ENCODE results near the gene IGFBP7. TPM values are rescaled to one million over a fixed set of nuclear protein-coding genes. Genes with fewer than 3 reads are reported as not detected.

IGFBP7 gene
- total RNA-seq, 1 donor from 2014 or later: 716 TPM

- H3K36me3 ChIP-seq: no peaks in the 10 kb centered on the region
- no peak overlapping the region for H3K4me3 ChIP-seq
- TF ChIP-seq POLR2A (IDR thresholded peaks at IDR 0.05) (no peak), POLR2AphosphoS5 (IDR thresholded peaks at IDR 0.05; ENCODE audit: insufficient read depth in 1 of 2, low read depth in 1 of 2) (no peak), CTCF (IDR thresholded peaks at IDR 0.05) (no peak)
- peaks cover 58% of the 10 kb centered on the region for H3K4me1 ChIP-seq
- no peaks in the 10 kb centered on the region for H3K9me3 ChIP-seq
- intact Hi-C loops (cut with DNase I): no loop called here
- peak overlapping the region; percentile 10 for H3K27ac ChIP-seq
- no peak for DNase-seq (ENCODE audit: extremely low spot score in 2 of 2)
- no peaks in the 10 kb centered on the region for H3K27me3 ChIP-seq
Measured at GRCh38 chr4:57095245-57095644, 14.9 kb downstream of the IGFBP7 start.

GRCh38 chr4:57094832-57095223 lies 15.4 kb downstream of the IGFBP7 start:
- H3K4me3 ChIP-seq: no peak overlapping the region
- H3K36me3 ChIP-seq: no peaks in the 10 kb centered on the region
- H3K27ac ChIP-seq: peak overlapping the region; percentile 10
- TF ChIP-seq CTCF (IDR thresholded peaks at IDR 0.05): no peak
- no peak for TF ChIP-seq POLR2AphosphoS5 (IDR thresholded peaks at IDR 0.05; ENCODE audit: insufficient read depth in 1 of 2, low read depth in 1 of 2)
- no peak for TF ChIP-seq POLR2A (IDR thresholded peaks at IDR 0.05)
- no peaks in the 10 kb centered on the region for H3K9me3 ChIP-seq
- intact Hi-C loops (cut with DNase I): no loop called here
- no peaks in the 10 kb centered on the region for H3K27me3 ChIP-seq
- peaks cover 56% of the 10 kb centered on the region for H3K4me1 ChIP-seq
- DNase-seq (ENCODE audit: extremely low spot score in 2 of 2): no peak

GRCh38 chr4:57093845-57094831 lies 16.0 kb downstream of the IGFBP7 start:
- Histone ChIP-seq H3K27me3 (no peaks in the 10 kb centered on the region), H3K27ac (peak overlapping the region; percentile 10), H3K4me3 (no peak overlapping the region), H3K9me3 (no peaks in the 10 kb centered on the region), H3K4me1 (peaks cover 50% of the 10 kb centered on the region), H3K36me3 (no peaks in the 10 kb centered on the region)
- TF ChIP-seq POLR2AphosphoS5 (IDR thresholded peaks at IDR 0.05; ENCODE audit: insufficient read depth in 1 of 2, low read depth in 1 of 2) (no peak), POLR2A (IDR thresholded peaks at IDR 0.05) (no peak), CTCF (IDR thresholded peaks at IDR 0.05) (no peak)
- no peak for DNase-seq (ENCODE audit: extremely low spot score in 2 of 2)
- intact Hi-C loops (cut with DNase I): no loop called here

GRCh38 chr4:57091657-57092162 lies 18.5 kb downstream of the IGFBP7 start:
- H3K27ac ChIP-seq: no peak overlapping the region
- no peaks in the 10 kb centered on the region for H3K36me3 ChIP-seq
- TF ChIP-seq CTCF (IDR thresholded peaks at IDR 0.05): no peak
- TF ChIP-seq POLR2A (IDR thresholded peaks at IDR 0.05): no peak
- no peak for TF ChIP-seq POLR2AphosphoS5 (IDR thresholded peaks at IDR 0.05; ENCODE audit: insufficient read depth in 1 of 2, low read depth in 1 of 2)
- intact Hi-C loops (cut with DNase I): no loop called here
- peaks cover 26% of the 10 kb centered on the region for H3K4me1 ChIP-seq
- no peak overlapping the region for H3K4me3 ChIP-seq
- no peaks in the 10 kb centered on the region for H3K27me3 ChIP-seq
- no peaks in the 10 kb centered on the region for H3K9me3 ChIP-seq
- DNase-seq (ENCODE audit: extremely low spot score in 2 of 2): no peak

- peaks cover 21% of the 10 kb centered on the region for H3K4me1 ChIP-seq
- peak overlapping the region; percentile 16 for H3K27ac ChIP-seq
- H3K4me3 ChIP-seq: no peak overlapping the region
- no peaks in the 10 kb centered on the region for H3K27me3 ChIP-seq
- H3K9me3 ChIP-seq: no peaks in the 10 kb centered on the region
- intact Hi-C loops (cut with DNase I): no loop called here
- H3K36me3 ChIP-seq: no peaks in the 10 kb centered on the region
- TF ChIP-seq POLR2A (IDR thresholded peaks at IDR 0.05) (no peak), CTCF (IDR thresholded peaks at IDR 0.05) (no peak), POLR2AphosphoS5 (IDR thresholded peaks at IDR 0.05; ENCODE audit: insufficient read depth in 1 of 2, low read depth in 1 of 2) (no peak)
- DNase-seq (ENCODE audit: extremely low spot score in 2 of 2): no peak
Measured at GRCh38 chr4:57090079-57090478, 20.1 kb downstream of the IGFBP7 start.

All from vagina (tissue), 2 donors.